NT2/D1 (cell line): ENCODE measurements around the gene GPR39.

Experiments
- DNase-seq: peaks from one replicate; pipeline ENCODE4 v3.0.0-alpha.2; 2011; ENCODE audit warnings: low read depth, low spot score
- H3K27me3 ChIP-seq: 2 replicates; pipeline ENCODE4 v1.6.0; 2011; ENCODE audit warnings: mild to moderate bottlenecking; ENCODE audit not compliant: insufficient read length, insufficient read depth
- H3K36me3 ChIP-seq: 2 replicates; pipeline ENCODE4 v1.6.1; 2011; ENCODE audit warnings: mild to moderate bottlenecking, low read length, mixed read lengths; ENCODE audit not compliant: insufficient read depth, insufficient read length
- H3K4me1 ChIP-seq: 2 replicates; pipeline ENCODE4 v1.5.1; 2011; ENCODE audit not compliant: insufficient read depth, insufficient read length
- H3K4me3 ChIP-seq: 2 replicates; pipeline ENCODE4 v1.5.1; 2011; ENCODE audit warnings: low read depth; ENCODE audit not compliant: insufficient read length
- H3K9ac ChIP-seq: 2 replicates; pipeline ENCODE4 v1.6.0; 2011; ENCODE audit warnings: low read depth; ENCODE audit not compliant: insufficient read length
- H3K9me3 ChIP-seq: 2 replicates; pipeline ENCODE4 v1.5.1; 2011; ENCODE audit warnings: mild to moderate bottlenecking, low read length; ENCODE audit not compliant: insufficient read depth
- SUZ12 ChIP-seq: IDR thresholded peaks from 2 replicates; pipeline ENCODE4 v1.6.1; 2011; ENCODE audit not compliant: insufficient read length, insufficient read depth; ENCODE audit errors: extremely low read depth
- YY1 ChIP-seq: IDR thresholded peaks from 2 replicates; pipeline ENCODE4 v1.6.1; 2011; ENCODE audit not compliant: insufficient read length, insufficient read depth
- ZNF274 ChIP-seq: IDR thresholded peaks from 2 replicates; pipeline ENCODE4 v1.6.1; 2011; ENCODE audit warnings: mild to moderate bottlenecking, low read depth, low read length

GPR39 gene

GRCh38 chr2:132611719-132612118 is 195.1 kb downstream of the GPR39 start:
- no peak for DNase-seq

GRCh38 chr2:132615329-132616085 is 198.9 kb downstream of the GPR39 start:
- no peak for TF ChIP-seq SUZ12
- DNase-seq, result no peak
- H3K36me3 ChIP-seq, result no peaks in the 10 kb centered on the region
- H3K9me3 ChIP-seq, result no peaks in the 10 kb centered on the region
- no peaks in the 10 kb centered on the region for H3K27me3 ChIP-seq
- no peak overlapping the region for H3K9ac ChIP-seq
- H3K4me3 ChIP-seq, result no peak overlapping the region
- peaks cover 4% of the 10 kb centered on the region for H3K4me1 ChIP-seq

More at GRCh38 chr2:132611719-132612118, 195.1 kb downstream of the GPR39 start:
- Histone ChIP-seq H3K4me1 (peaks cover 4% of the 10 kb centered on the region), H3K9me3 (no peaks in the 10 kb centered on the region), H3K27me3 (no peaks in the 10 kb centered on the region), H3K4me3 (no peak overlapping the region), H3K36me3 (no peaks in the 10 kb centered on the region), H3K9ac (no peak overlapping the region)
- TF ChIP-seq SUZ12, result no peak
- no peak for TF ChIP-seq YY1
- no peak for TF ChIP-seq ZNF274

DNA sequence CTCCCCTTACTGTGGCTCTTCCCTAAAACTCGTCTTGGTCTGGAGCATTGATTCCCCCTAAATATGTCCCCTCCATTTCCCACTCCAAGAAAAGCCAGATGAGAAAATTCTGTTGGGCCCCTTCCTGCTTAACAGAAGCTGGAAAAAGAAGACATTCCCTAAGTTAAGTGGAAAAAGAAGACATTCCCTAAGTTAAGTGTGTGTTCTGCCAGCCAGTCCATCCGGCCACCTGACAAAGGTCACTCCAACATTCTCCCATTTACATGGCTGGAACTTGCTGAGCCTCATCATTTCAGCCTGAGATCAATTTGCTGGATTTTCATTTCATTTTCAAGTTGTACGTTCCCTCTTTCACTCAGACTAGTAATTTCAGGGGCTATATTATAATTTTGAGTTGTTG is 201.4 kb downstream of the GPR39 start:
- H3K4me1 ChIP-seq, result peaks cover 4% of the 10 kb centered on the region
- H3K27me3 ChIP-seq, result no peaks in the 10 kb centered on the region
- TF ChIP-seq YY1 (no peak), SUZ12 (no peak), ZNF274 (no peak)
- no peak overlapping the region for H3K4me3 ChIP-seq
- H3K9me3 ChIP-seq, result no peaks in the 10 kb centered on the region
- no peak for DNase-seq
- no peak overlapping the region for H3K9ac ChIP-seq
- no peaks in the 10 kb centered on the region for H3K36me3 ChIP-seq

DNA sequence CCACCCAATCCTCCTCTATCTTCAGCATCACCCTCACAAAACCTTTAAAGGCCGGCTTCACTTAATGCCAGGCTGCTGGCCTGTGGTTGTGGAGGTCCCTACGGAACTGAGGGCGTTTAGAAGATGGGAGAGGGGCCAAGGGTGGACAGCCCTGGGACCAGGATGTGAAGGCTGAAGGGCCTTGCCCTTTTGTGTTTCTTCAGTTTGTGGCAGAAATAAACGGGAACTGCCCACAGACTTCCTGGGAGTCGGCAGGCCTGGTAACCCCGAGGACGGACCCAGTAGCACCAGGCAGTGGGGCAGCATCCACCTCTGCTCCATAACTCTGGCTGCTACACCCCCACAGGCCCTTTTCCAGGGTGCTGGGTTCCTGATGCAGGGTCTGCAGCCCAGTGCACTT is 202.1 kb downstream of the GPR39 start:
- TF ChIP-seq SUZ12 (no peak), YY1 (no peak), ZNF274 (no peak)
- no peaks in the 10 kb centered on the region for H3K27me3 ChIP-seq
- no peaks in the 10 kb centered on the region for H3K9me3 ChIP-seq
- peaks cover 4% of the 10 kb centered on the region for H3K4me1 ChIP-seq
- H3K9ac ChIP-seq, result no peak overlapping the region
- no peak overlapping the region for H3K4me3 ChIP-seq
- no peaks in the 10 kb centered on the region for H3K36me3 ChIP-seq
- no peak for DNase-seq

DNA sequence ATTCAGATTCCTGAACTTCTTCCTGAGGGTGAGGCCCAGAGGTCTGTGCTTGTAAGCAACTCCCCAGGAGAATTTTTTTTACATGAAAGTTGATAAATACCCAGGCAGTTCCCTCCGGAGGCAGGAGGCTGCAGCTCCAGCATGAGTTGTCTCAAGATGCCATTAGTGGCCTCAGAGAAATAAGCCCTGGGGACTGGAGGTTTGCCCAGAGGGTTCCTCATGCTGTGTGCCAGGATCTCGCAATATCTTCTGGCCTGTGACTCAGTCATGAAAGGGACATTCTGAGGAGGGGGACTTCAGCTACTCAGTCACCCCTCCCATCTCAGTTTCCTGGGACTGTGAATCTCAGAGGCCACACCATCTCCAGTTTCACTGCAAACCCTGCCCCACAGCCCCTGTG is 203.5 kb downstream of the GPR39 start:
- TF ChIP-seq SUZ12 (no peak), ZNF274 (no peak), YY1 (no peak)
- no peak overlapping the region for H3K4me3 ChIP-seq
- no peaks in the 10 kb centered on the region for H3K27me3 ChIP-seq
- no peak for DNase-seq
- no peaks in the 10 kb centered on the region for H3K36me3 ChIP-seq
- peaks cover 5% of the 10 kb centered on the region for H3K9me3 ChIP-seq
- no peak overlapping the region for H3K9ac ChIP-seq
- H3K4me1 ChIP-seq, result peaks cover 4% of the 10 kb centered on the region

DNA sequence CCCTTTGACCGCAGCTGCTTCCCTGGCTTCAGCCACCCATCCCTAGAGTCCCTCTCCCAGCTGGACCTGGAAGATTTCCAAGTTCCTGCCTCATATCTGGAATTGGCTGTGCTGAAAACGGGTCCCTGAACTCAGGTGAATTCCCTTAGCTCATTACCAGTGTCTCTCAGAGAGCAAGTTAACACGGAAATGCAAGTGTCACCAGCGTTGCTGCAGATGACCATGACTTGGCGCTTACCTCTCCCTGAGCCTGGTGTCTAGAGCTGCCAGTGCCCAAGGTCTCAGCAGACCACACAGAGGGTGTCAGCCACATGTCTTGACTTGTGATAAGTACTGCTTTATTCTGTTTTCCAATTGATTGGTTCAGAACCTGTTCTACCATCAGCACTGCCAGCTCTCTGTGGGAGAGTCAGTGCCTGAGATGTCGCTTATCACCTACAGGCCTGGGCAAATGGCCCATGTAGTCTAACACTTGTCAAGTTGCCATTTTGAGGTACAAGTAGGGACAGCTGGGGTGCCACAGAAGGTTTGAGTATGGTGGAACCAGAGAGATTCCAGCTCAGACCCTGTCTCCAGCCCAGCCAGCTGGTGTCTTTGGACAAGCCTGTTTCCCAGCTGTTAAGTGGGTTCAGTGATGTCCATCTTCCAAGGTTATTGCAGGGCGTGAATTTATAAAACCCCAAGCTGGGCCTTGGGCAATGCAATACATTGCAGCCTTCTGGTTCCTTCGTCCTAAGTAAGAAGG is 204.7 kb downstream of the GPR39 start:
- Histone ChIP-seq H3K9ac (no peak overlapping the region), H3K27me3 (no peaks in the 10 kb centered on the region), H3K4me1 (no peaks in the 10 kb centered on the region), H3K9me3 (peaks cover 7% of the 10 kb centered on the region), H3K4me3 (no peak overlapping the region), H3K36me3 (no peaks in the 10 kb centered on the region)
- no peak for TF ChIP-seq ZNF274
- TF ChIP-seq SUZ12, result no peak
- TF ChIP-seq YY1, result no peak
- no peak for DNase-seq

DNA sequence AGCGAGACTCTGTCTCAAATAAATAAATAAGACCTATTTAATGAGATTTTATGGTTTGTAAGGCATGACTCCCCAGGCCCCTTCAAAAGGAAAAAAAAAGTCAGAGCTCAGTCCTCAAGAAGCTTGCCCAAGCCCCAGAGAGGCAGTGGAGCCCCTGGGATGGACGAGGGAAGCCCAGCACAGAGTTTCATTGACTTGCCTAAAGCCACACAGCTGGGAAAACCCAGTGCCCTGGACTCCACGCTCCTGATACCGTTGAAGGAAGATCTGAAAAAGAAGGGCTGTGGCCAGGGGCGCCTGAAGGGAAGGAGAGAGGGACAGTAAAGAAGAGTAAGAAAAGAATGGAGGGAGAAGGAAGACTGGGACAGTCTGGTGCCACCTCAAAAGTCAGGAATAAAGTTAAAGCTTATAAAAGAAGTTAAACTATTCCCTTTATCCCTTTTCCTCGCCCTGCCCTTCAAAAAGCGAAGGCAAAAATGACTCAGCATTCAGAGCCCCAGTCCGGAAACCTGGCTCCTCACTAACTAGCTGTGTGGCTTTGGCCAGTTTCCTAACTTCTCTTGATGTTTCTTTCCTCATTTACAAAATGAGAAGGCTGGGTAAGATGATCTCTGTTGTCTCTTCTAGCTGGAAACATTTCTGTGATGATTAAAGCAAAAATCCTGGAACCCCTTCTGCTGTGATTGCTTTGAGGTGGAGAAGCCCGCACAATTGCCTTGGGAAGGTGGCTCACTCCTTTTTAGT is 206.7 kb downstream of the GPR39 start:
- H3K4me1 ChIP-seq, result no peaks in the 10 kb centered on the region
- no peak for DNase-seq
- no peaks in the 10 kb centered on the region for H3K36me3 ChIP-seq
- H3K9me3 ChIP-seq, result peaks cover 7% of the 10 kb centered on the region
- H3K27me3 ChIP-seq, result no peaks in the 10 kb centered on the region
- no peak for TF ChIP-seq SUZ12
- no peak for TF ChIP-seq ZNF274
- no peak for TF ChIP-seq YY1
- H3K9ac ChIP-seq, result no peak overlapping the region
- H3K4me3 ChIP-seq, result no peak overlapping the region
